Superior temporal gyrus (tissue), 1 donor: Measurements from ENCODE around the gene BAIAP2L1.
"Not testable (repeated sequence)": the region's sequence is repeated elsewhere in the genome, so short reads cannot be mapped to it uniquely, and the experiment has no call there.

Experiments used
- DNase-seq: peaks from one replicate; pipeline ENCODE4 v3.0.0-alpha.2; 2016; ENCODE audit errors: extremely low spot score

The BAIAP2L1 gene

GRCh38 chr7:98398567-98399372 is 2.1 kb downstream of the BAIAP2L1 start:
- no peak for DNase-seq

DNA sequence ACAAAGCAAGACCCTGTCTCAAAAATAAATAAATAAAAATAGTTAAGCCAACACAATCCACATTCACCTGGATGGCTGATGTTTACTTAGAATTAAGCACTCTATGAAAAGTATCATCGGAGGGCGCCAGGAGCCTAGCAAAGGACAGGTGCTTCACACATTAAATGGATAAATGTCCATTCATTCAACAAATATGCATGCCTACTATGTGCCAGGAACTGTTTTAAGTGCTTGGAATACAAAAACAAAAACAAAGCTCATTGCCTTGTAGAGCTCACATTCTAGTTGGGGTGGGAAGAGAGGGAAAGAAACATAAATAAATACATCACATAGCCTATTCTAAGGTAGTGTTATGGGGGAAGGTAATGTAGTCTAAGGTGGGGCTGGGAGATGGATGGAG is 4.1 kb downstream of the BAIAP2L1 start:
- DNase-seq, result no peak

DNA sequence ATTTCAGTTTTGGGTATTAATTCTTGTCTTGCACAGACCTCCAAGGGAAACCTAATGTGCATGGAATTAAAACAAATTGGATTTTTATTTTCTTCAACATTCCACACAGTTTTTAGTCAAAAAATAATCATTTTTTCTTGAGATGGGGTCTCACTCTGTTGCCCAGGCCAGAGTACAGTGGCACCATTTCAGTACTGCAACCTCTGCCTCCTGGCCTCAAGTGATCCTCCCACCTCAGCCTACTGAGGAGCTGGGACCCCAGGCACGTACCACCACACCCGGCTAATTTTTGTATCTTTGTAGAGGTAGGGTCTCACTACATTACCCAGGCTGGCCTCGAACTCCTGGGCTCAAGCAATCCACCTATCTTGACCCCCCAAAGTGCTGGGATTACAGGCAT is 4.9 kb downstream of the BAIAP2L1 start:
- DNase-seq, result no peak

GRCh38 chr7:98395481-98395880 is 5.4 kb downstream of the BAIAP2L1 start:
- DNase-seq, result no peak

- no peak for DNase-seq
These were observed 6.5 kb downstream of the BAIAP2L1 start for GRCh38 chr7:98394377-98394836.

DNA sequence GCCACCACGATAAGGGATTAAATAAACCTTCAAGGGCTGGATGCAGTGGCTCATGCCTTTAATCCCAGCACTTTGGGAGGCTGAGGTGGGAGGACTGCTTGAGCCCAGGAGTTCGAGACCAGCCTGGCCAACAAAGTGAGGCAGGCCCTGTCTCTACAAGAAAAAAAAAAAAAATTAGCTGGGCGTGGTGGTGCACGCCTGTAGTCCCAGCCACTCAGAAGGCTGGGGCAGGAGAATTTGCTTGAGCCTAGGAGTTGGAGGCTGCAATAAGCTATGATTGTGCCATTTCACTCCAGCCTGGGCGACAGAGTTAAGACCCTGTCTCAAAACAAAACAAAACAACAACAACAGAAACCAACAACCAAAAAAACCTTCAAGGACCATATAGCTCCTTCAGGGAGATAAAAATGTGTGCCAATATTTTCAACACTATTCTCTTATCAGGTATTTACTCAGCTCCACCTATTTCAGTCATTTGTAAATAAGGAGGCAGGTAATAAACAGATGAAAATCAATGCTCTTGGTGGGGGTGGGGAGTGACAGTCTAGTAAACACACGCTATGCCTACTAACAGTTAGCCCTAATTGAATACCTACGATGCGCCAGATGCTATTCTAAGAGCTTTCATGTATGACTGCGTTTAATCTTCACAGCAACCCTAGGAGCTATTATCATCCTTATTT is 13.2 kb downstream of the BAIAP2L1 start:
- DNase-seq, result no peak

DNA sequence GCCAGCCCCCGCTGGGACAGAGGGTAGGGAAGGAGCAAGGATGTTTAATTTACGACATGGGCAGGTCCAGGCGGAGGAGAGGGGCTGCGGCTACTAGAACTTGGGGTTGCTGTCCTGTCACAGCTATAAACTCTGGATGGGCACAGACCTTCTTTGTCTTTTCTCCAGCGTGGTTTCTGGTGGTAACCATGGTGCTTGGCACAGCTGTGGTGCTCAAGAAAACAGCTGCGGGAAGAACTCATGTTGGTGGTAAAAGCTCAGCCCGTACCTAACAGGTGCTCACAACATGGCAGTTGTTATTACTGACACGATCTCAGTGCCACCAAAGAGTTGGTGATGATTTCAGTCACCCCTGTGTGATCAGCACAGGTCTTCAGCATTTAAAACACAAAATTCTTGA is 13.8 kb downstream of the BAIAP2L1 start:
- DNase-seq, result no peak

- not testable (repeated sequence) for DNase-seq
These were observed 15.4 kb downstream of the BAIAP2L1 start for GRCh38 chr7:98385532-98385931.

DNA sequence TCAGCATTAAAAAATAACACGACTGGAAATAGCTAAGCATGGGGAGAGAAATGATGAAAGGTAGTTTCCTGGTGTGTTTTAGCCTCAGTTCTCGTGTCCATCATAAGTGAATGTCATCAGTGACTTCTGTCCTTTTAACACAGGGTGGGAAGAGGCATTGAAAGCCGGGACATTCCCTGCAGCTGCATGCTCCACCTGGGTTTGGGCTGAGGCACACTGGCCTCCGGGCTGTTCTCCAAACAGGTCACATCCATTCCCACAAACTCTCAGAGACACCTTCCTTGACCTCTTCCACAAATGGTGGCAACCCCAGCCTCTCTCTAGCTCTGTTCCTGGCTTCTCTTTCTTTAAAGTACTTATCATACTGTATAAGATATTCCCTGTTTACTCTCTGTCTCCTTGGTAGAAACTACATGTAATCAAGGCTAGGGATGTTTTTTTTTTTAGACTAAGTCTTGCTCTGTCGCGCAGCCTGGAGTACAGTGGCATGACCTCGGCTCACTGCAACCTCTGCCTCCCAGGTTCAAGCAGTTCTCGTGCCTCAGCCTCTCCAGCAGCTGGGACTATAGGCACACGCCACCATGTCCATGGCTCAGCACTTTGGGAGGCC is 22.6 kb downstream of the BAIAP2L1 start:
- no peak for DNase-seq

DNA sequence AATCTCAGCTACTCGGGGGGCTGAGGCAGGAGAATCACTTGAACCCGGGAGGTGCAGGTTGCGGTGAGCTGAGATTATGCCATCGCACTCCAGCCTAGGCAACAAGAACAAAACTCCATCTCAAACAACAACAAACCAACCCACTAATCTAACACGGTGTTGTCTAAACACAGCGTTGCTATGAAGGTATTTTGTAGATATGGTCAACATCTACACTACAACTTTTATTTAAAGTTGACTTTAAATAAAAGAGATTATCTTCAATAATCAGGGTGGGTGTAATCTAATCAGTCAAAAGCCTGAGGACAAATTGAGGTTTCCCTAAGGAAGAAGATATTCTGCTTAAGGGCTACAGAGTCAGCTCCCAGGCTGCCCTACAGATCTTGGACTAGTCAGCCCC is 24.2 kb downstream of the BAIAP2L1 start:
- no peak for DNase-seq

DNA sequence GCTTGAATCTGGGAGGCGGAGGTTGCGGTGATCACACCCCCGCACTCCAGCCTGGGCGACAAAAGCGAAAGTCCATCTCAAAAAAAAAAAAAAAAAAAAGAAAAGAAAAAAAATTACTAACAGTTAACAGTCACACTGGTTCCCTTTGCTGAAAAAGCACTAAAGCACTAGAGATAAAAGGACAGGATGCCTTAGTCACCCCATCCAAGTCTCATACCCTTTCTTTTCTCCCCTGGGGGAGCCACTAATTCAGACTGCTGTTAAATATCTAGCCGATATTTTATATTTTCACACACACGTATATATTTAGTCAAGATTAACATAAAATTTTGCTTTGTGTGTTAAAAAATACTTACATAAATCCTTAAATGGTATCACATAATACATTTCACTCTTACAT is 25.2 kb downstream of the BAIAP2L1 start:
- no peak for DNase-seq

- DNase-seq, result no peak
These were observed 26.6 kb downstream of the BAIAP2L1 start for GRCh38 chr7:98374285-98374680.

- no peak for DNase-seq
These were observed 27.9 kb downstream of the BAIAP2L1 start for GRCh38 chr7:98372993-98373392.

DNA sequence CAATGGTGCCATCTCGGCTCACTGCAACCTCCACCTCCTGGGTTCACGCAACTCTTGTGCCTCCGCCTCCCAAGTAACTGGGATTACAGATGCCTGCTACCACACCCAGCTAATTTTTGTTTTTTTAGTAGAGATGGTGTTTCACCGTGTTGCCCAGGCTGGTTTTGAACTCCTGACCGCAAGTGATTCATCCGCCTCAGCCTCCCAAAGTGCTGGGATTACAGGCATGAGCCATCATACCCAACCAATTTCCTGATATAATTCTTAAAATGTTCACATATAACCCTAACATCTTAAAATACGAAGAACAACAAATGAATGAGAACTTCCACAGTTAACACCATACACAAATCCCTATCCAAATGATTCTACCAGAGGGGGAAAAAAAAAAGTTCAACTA is 31.2 kb downstream of the BAIAP2L1 start:
- DNase-seq, result no peak

DNA sequence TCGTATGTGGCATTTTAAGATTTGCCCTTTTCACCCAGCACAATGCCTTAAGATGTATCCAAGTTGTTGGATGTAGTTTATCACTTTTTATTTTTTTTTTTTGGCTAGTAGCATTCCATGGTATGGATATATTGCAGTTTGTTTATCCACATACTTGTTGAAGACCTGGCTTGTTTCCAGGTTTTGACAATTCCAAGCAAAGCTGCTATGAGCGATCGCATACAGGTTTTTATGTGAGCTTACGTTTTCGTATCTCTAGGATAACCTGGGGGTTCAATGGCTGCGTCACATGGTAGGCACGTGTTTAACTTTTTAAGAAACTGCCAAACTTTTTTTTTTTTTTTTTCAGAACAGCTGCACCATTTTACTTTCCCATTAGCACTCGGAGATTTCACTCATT is 32.2 kb downstream of the BAIAP2L1 start:
- DNase-seq, result no peak

DNA sequence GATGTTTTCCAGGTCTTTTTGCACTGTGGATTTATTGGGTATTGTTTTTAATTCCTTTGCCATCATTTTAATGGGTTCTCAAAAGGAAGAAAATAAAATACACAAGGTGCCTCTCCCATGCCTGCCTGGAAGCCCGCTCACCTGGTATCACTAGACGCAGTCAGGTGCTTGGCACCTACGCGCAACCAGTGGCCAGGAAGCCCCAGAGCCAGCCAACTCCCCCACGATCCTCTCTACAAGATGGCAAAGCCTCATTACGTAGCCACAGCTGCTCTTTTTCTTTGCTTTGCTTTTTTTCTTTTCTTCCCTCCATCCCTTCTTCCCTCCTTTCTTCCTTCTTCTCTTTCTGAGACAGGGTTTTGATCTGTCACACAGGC is 34.3 kb downstream of the BAIAP2L1 start:
- no peak for DNase-seq

- DNase-seq, result no peak
These were observed 34.9 kb downstream of the BAIAP2L1 start for GRCh38 chr7:98365863-98366561.

GRCh38 chr7:98364220-98364619 is 36.7 kb downstream of the BAIAP2L1 start:
- no peak for DNase-seq

DNA sequence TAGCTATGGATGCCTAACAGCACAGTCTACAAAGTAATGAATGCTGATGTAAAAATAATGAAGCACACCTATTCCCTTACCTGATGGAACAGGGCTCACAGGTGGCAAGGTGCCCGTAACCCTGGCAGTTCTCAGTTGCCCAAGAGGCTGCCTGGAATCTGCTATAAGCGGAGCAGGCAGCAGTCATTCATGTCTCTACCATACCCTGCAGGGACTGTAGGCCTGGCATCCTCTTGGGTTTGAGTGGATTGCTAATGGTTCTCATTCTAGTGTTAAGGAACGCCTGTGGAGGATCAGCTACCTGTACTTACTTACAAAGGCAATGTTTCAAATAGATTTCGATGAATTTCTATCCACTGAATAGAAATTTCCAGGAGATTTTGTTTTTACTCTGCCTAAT is 38.4 kb downstream of the BAIAP2L1 start:
- DNase-seq, result no peak

GRCh38 chr7:98360221-98361130 is 40.4 kb downstream of the BAIAP2L1 start:
- DNase-seq, result no peak

DNA sequence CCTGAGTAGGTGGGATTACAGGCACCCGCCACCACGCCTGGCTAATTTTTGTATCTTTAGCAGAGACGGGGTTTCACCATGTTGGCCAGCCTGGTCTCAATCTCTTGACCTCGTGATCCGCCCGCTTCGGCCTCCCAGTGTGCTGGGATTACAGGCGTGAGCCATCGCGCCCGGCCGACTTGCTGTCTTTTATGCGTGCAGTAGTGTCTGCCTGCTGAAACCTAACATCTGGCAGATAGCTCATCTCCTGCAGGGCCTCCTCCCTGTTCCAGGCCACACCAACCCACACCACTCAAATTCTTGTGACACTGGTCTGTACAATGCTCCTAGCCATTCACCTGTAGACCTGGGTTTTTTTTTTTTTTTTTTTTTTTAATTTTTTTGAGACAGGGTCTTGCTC is 41.5 kb downstream of the BAIAP2L1 start:
- DNase-seq, result no peak
